GM12892 (cell line): ENCODE data around the gene IP6K1. TPM values are rescaled to one million over a fixed set of nuclear protein-coding genes. Genes with fewer than 3 reads are reported as not detected.
"Not testable (repeated sequence)": the region's sequence is repeated elsewhere in the genome, so short reads cannot be mapped to it uniquely, and the experiment has no call there.

Source experiments
- DNase-seq: peaks from one replicate; pipeline ENCODE4 v3.0.0; 2011; ENCODE audit not compliant: insufficient read length
- FAIRE-seq: peaks from 2 replicates; lab custom pipeline; 2011; peaks lifted over from hg19 to GRCh38; lab: Jason Lieb, UNC
- POLR2A ChIP-seq: IDR thresholded peaks from 2 replicates; pipeline ENCODE4 v1.6.1; 2011; ENCODE audit warnings: low read depth, low read length, control low read depth
- POLR2AphosphoS5 ChIP-seq: IDR thresholded peaks from 2 replicates; pipeline ENCODE4 v1.6.1; 2011; ENCODE audit warnings: low read depth, low read length, control low read depth
- TAF1 ChIP-seq: IDR thresholded peaks from 2 replicates; pipeline ENCODE4 v1.6.1; 2011; ENCODE audit warnings: low read depth, mild to moderate bottlenecking, control low read depth, low read length, borderline replicate concordance
- polyA plus RNA-seq: library from polyadenylated mRNA; unstranded; fragments of >200 nt; gene quantifications from one replicate; pipeline ENCODE4 v1.2.1, GENCODE V29; 2012; ENCODE audit warnings: missing spikeins, inconsistent platforms; ENCODE audit not compliant: missing spikeins

The IP6K1 gene
- 8.6 TPM for polyA plus RNA-seq

DNA sequence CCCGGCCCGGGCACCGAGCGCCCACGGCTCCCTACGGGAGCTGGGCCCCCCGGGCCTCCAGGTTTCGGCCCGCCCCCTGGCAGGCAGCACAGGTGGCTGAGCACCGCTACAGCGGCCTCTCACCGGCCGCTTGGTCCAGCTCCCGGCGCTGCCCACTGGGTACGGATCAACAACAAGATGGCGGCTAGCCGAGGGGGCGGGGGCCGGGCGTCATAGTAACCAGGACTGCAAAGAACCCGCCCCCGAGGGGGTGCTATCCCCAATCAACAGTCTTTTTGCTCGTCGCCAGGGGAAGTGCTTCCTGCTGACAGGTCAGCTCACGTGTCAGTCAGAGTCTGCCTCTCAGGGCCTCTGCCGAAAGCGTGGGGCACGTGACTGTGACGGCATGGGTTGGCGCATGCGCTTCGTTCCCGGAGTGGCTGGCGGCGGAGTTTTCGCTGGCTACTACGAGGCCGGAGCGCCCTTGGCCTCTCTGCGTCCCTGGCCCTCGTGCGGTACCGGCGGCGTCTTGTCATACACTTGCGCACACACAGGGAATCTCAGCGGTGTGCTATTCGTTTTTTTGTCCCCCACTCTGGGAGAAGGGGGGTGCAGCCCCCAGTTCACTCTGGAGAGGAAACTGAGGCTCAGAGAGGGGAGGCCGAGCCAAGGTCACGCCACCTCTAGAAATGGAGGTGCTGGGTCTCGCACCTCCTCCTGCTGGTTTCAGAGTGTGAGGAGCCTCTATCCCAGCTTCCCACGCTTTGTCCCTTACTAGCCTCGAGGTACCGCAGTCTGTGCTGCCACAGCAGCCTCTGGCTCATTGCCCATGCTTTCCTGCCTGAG is at the start of gene IP6K1:
Gene IP6K1 (minus strand): TSS at position 186 of the 825 bp plus-strand sequence. CDS start 38,502 bp downstream, outside the sequence.
- TF ChIP-seq TAF1: 0 out of 2 replicates have a peak, but pooled peaks have one; percentile 36
- TF ChIP-seq POLR2A: peak; percentile 86
- TF ChIP-seq POLR2AphosphoS5: peak; percentile 73; the same call in 1 of the 2 replicates
- peak; percentile 100 for FAIRE-seq
- peak; percentile 100 for DNase-seq

DNA sequence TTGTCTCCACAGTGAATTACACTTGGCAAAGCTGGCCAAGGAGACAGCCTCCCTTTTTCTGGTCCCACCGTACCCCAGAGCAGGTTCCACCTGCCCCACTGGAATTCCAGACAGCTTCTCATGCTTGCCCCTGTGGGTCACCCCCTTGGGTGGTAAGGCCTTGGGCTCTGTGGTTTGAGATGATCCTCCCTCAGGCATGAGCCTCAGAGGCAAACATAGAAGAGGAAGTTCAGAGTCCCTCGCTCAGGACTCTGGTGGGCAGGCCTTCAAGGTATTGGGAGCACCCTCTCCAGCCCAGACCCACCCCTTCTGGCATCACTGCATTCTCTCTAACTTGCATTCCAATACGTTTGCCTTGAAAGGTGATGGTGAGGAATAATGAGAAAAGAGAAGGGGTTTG is 45.0 kb upstream of the IP6K1 start:
- TF ChIP-seq POLR2AphosphoS5 (no peak), POLR2A (no peak), TAF1 (no peak)
- DNase-seq (no peak), FAIRE-seq (no peak)

DNA sequence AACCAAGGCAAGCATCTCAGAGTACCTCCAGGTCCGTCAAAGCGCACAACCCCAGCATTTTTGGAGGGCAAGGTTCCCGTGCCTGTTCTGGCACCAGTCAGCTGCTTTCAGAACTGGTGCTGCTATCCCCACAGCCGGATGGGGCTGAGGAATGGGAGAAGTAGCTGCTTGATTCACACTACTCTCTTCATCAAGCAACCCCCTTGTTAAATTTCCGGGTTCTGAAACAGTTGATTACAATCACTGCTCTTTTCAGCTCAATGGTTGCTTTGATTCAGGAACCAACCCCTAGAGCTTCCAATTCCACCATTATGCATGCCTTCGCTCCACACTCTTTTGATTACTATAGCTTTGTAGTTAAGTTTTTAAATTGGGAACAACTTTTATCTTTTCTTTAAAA is 39.7 kb upstream of the IP6K1 start:
- no peak for DNase-seq
- TF ChIP-seq POLR2A (no peak), POLR2AphosphoS5 (no peak), TAF1 (no peak)
- no peak for FAIRE-seq

DNA sequence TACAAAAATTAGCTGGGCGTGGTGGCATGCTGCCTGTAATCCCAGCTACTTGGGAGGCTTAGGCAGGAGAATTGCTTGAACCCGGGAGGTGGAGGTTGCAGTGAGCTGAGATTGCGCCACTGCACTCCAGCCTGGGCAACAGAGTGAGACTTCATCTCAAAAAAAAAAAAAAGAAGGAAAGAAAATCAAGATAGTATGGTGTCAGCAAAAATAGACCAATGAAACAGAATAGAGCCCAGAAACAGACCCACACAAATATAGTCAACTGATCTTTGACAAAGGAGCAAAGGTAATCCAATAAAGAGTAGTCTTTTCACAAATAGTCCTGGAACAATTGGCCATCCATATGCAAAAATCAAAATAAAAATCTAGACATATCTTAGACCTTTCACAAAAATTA is 36.8 kb upstream of the IP6K1 start:
- not testable (repeated sequence) for DNase-seq, FAIRE-seq

DNA sequence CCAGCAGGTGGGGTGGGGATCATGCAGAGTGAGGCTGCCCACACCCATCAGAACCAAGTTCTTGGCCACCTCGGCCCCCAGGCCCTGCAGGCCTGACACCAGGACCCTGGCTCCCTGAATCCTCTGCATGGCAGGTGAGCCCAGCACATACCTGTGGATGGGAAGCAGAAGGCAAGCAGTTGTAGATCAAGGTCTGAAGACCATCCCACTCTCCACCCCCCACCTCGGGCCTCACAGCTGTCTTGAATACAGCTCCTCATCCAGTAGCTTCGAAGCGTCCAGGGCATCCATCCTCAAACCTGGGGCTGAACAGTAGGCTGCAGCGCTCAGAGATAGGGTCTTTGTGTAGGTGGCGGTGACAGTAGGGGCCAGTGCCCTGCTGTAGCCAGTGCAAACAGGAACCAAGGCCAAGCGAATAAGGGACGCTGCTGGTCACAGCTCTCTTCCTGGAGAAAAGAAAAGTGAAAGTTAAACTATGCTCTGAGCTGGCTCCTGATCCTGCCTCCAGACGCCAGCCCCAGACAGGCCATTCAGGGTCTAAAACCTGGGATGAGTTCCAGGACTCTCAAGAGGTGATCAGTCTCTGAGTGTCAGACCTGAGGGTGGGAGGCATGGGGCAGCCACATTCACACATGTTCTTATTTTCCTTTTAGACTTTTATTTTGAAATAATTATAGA is 27.3 kb upstream of the IP6K1 start, which contains the start of gene UBA7:
Gene UBA7 (minus strand): TSS at position 457 of the 678 bp plus-strand sequence. CDS start 166 bp downstream, at position 291.
- peak; percentile 83 for DNase-seq
- FAIRE-seq: peak; percentile 94
- TF ChIP-seq TAF1: no peak
- TF ChIP-seq POLR2A: peak; percentile 66; the same call in 1 of the 2 replicates
- 0 out of 2 replicates have a peak, but pooled peaks have one; percentile 20 for TF ChIP-seq POLR2AphosphoS5

DNA sequence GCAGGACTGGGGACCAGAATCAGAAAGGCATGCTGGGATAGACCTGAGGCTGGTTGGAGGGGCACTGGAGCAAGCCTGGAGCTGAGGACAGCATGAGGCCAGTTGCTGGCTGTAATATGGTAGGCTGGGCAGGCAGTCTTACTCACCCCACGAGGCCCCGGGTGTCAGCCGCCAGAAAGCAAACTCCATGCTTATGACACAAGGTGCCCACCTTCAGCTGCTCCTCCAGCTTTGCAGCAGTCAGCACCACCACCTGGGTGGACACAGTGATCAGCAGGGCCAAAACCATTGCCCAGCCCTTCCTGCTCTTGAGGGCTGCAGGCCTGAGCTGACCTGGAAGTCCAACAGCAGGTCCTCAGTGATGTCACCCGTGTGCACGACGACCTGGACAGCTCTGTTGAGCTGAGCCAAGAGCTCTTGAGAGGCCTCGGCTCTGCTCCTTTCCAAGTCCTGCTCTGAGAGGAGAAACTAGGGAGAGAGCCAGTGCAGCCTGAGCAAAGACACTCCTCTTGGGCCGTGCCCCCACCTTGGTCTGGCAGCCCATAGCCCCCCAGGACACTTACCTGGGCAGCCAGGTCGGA is 26.7 kb upstream of the IP6K1 start:
- no peak for DNase-seq
- TF ChIP-seq TAF1: no peak
- TF ChIP-seq POLR2AphosphoS5: no peak
- FAIRE-seq: no peak

DNA sequence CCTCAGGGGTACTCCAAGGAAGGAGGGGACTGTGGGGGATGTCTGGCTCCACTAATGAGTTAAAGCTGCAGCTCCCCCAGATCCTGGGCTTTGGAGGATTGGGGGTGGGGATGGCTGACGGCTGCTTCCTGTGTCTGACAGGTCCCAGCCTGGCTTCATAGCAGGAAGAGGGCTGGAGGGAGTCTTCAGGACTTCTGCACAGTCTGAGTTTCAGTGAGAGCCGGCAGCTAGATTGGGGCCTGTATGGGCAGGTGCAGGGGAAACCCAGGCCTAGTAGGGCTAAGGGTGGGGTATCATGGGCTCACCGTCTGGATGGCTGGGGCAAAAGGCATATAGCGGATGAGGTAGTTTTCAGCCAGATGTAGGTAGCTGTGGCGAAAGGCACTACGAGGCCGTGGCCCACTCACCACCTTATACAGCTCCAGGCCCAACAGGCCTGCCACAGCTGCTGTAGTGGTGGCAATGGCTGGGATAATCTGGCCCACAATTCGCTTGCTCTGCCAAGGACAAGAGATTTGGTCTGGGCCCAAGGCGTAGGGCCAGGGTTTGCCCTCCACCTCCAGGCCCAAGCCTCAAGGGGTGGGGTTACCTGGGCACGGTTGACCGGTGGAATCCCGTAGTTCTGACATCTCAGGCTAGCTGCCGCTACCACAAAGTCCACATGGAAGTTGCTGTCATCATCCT is 21.2 kb upstream of the IP6K1 start:
- no peak for TF ChIP-seq POLR2A
- TF ChIP-seq TAF1: no peak
- TF ChIP-seq POLR2AphosphoS5: no peak
- FAIRE-seq (peak; percentile 88), DNase-seq (no peak)

DNA sequence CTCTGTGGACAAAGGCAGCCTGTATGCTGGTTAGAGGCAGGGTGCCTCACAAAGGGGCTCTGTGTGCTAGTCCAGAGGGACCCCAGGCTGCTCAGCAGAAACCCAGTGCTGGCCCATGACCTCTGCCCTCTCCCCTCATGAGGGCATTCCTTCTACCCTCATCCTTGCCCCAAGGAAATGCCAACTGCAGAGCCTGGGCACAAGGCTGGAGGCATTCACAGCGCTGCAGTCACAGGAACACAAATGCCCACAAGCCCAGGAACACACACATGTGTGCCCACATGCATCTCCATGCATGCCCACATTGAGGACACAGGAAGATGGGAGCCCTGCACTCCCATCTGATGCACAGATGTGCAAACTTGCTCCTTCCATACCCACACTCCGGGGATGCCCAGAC is 20.5 kb upstream of the IP6K1 start:
- no peak for TF ChIP-seq POLR2AphosphoS5
- TF ChIP-seq POLR2A: no peak
- TF ChIP-seq TAF1: no peak
- FAIRE-seq (peak; percentile 84), DNase-seq (no peak)

DNA sequence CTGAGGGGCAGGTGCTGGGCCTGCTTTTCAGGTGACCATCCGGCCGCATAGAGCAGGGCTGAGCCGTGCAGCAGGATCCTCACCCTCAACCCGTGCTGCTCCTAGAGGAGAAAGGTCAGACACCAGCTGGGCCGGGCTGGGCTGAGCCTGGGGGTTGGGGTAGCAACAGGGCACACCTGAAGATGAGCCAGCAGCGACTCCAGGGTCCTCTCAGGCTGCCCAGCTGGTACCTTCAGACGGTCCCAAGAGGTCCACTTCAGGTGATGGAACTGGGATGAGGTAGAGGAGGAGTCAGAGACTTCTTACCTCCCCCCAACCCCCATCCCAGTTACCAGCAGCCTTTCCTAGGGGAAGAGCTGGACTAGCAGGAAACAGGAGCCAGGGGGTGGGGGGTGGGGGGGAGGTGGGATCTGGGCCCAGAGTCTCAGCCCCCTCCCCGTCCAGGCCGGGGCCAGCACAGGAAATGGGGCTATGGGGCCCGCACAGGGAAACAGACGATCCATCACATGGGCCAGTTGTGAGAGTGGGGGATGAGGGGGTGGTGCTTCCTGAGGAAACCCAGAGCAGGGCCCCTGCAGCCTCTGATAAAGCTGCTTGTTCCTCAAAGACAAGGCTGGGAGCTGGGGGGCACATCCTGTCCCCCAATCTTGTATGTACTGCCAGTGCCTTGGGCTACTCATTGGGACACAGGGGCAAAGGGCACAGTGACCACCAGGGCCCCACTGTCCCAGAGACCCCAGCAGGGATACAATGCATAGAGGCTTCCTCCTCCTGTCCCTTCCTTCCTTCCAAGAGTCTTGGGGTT is 19.8 kb upstream of the IP6K1 start:
- FAIRE-seq (peak; percentile 87), DNase-seq (no peak)
- TF ChIP-seq POLR2AphosphoS5: peak; percentile 61
- TF ChIP-seq POLR2A: peak; percentile 41; the same call in 1 of the 2 replicates
- TF ChIP-seq TAF1: no peak

DNA sequence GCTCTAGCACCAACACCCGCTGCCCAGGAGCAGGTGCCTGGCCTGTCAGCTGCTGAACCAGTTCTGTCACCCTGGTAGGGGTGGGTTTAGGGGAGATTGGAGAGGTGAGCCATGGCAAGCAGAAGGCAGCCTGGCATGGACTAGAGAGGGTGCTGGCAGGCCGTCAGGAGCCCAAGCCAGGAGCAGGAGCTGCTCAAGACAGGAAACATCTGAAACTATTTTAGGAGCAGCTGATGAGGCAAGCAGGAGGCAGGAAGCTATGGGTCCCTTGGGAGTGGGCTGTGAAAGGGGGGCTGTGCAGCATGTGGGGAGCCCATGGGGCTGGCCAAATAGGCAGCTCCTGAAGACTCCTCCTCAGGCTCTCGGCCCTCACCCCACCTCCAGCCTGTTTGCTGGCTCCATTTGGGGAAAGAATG is 19.0 kb upstream of the IP6K1 start:
- DNase-seq: no peak
- peak; percentile 82 for FAIRE-seq
- TF ChIP-seq TAF1 (no peak), POLR2AphosphoS5 (no peak), POLR2A (no peak)
